Measurements from ENCODE around the gene FGF6.

DNA sequence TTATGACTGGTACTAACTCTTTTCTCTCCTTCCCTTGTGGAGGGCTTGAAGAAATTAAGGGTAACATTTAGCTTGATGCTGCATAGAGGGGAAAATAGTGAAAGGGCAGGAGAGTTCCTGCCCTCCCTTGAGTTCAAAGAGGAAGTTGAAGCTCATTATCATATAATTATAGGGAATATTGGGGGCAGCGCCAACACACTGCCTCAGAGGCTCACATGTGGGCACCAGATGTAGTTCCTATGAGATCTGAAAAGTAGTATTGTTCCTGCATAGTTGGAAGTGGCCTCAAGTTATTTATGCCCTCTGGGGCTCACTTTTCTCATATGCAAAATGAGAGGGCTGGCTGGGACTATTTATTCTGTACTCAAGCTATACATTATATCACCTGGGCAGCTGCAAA is 33.1 kb downstream of the FGF6 start:
- TF ChIP-seq, protein P1, sequence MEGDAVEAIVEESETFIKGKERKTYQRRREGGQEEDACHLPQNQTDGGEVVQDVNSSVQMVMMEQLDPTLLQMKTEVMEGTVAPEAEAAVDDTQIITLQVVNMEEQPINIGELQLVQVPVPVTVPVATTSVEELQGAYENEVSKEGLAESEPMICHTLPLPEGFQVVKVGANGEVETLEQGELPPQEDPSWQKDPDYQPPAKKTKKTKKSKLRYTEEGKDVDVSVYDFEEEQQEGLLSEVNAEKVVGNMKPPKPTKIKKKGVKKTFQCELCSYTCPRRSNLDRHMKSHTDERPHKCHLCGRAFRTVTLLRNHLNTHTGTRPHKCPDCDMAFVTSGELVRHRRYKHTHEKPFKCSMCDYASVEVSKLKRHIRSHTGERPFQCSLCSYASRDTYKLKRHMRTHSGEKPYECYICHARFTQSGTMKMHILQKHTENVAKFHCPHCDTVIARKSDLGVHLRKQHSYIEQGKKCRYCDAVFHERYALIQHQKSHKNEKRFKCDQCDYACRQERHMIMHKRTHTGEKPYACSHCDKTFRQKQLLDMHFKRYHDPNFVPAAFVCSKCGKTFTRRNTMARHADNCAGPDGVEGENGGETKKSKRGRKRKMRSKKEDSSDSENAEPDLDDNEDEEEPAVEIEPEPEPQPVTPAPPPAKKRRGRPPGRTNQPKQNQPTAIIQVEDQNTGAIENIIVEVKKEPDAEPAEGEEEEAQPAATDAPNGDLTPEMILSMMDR (IDR thresholded peaks at IDR 0.05) = no peak
- no peak for TF ChIP-seq EP300 (IDR thresholded peaks at IDR 0.05)
